ENCODE data around the gene G0S2. TPM values are rescaled to one million over a fixed set of nuclear protein-coding genes. Genes with fewer than 3 reads are reported as not detected.

Gene G0S2
- total and polyA plus RNA-seq, 10 of the 15 experiments (the other 5 are each of a cell fraction or from before 2014, with no cell fraction given), result 0.07 to 0.51 (median 0.23) TPM

DNA sequence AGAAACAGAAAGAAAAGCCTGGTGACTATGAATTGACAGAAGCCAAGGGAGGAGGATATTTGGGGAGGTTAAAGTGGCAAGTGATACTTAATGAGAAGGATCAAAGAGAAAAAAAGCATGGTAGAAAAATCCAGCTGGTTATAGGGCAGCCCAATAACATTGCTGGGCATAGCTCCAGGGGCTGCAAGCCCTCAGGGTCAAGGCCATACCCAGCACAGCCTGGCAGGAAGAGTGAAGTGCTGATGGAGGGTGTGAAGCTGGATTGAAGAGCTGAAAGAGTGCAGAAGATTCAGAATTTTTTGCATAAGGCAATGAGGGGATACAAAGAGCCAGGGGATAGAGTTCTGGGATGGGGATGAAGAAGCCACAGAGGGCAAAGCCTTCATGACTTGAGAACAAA, 21.5 kb downstream of the G0S2 start:
- in situ Hi-C loops (cut with MboI), result loop anchor here (5.0 kb wide), 1 partner anchor 119 kb away; no protein-coding TSS in a partner anchor
- no peaks in the 10 kb centered on the region for H3K9me3 ChIP-seq (replicated peaks; ENCODE audit: control insufficient read depth, insufficient read depth, low read length)
- no peak for TF ChIP-seq CBFB (IDR thresholded peaks at IDR 0.05; ENCODE audit: low read depth)
- TF ChIP-seq, protein P1, sequence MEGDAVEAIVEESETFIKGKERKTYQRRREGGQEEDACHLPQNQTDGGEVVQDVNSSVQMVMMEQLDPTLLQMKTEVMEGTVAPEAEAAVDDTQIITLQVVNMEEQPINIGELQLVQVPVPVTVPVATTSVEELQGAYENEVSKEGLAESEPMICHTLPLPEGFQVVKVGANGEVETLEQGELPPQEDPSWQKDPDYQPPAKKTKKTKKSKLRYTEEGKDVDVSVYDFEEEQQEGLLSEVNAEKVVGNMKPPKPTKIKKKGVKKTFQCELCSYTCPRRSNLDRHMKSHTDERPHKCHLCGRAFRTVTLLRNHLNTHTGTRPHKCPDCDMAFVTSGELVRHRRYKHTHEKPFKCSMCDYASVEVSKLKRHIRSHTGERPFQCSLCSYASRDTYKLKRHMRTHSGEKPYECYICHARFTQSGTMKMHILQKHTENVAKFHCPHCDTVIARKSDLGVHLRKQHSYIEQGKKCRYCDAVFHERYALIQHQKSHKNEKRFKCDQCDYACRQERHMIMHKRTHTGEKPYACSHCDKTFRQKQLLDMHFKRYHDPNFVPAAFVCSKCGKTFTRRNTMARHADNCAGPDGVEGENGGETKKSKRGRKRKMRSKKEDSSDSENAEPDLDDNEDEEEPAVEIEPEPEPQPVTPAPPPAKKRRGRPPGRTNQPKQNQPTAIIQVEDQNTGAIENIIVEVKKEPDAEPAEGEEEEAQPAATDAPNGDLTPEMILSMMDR (IDR thresholded peaks at IDR 0.05 in 2 of 3, conservative IDR thresholded peaks at IDR 0.05 in 1 of 3; ENCODE audit: control insufficient read depth in 2 of 3, extremely low read depth in 1 of 3, insufficient read depth in 1 of 3, low read depth in 3 of 3, low read length in 3 of 3), result no peak
- TF ChIP-seq, protein P2, sequence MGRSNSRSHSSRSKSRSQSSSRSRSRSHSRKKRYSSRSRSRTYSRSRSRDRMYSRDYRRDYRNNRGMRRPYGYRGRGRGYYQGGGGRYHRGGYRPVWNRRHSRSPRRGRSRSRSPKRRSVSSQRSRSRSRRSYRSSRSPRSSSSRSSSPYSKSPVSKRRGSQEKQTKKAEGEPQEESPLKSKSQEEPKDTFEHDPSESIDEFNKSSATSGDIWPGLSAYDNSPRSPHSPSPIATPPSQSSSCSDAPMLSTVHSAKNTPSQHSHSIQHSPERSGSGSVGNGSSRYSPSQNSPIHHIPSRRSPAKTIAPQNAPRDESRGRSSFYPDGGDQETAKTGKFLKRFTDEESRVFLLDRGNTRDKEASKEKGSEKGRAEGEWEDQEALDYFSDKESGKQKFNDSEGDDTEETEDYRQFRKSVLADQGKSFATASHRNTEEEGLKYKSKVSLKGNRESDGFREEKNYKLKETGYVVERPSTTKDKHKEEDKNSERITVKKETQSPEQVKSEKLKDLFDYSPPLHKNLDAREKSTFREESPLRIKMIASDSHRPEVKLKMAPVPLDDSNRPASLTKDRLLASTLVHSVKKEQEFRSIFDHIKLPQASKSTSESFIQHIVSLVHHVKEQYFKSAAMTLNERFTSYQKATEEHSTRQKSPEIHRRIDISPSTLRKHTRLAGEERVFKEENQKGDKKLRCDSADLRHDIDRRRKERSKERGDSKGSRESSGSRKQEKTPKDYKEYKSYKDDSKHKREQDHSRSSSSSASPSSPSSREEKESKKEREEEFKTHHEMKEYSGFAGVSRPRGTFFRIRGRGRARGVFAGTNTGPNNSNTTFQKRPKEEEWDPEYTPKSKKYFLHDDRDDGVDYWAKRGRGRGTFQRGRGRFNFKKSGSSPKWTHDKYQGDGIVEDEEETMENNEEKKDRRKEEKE (IDR thresholded peaks at IDR 0.05), result no peak
- no peaks in the 10 kb centered on the region for H3K4me1 ChIP-seq (ENCODE audit: control insufficient read depth, insufficient read depth, low read length)
- no peaks in the 10 kb centered on the region for H3K36me3 ChIP-seq (ENCODE audit: control insufficient read depth in 2 of 2, insufficient read depth in 2 of 2, low read length in 1 of 2)
- POLR2A ChIA-PET, result interaction anchor here (1.5 kb wide), 1 partner anchor 39 kb away, joined by 3 read pairs; no protein-coding TSS in a partner anchor
- CTCF ChIA-PET, result interaction anchor here (1.0 to 1.9 kb wide), 9 partner anchors 43 to 130 kb away, joined by 3 to 8 read pairs (median 5); partner anchors contain the start of gene LAMB3
- FAIRE-seq (no peak), ATAC-seq (no peak), DNase-seq (ENCODE audit: low read depth, low spot score) (no peak)
- H3K79me2 ChIP-seq (ENCODE audit: control insufficient read depth, insufficient read depth, low read length), result no peaks in the 10 kb centered on the region
- H3K4me2 ChIP-seq (ENCODE audit: control insufficient read depth, insufficient read depth), result no peak overlapping the region
- no peak overlapping the region for H2AFZ ChIP-seq (ENCODE audit: control insufficient read depth, low read depth, low read length)
- RAD21 ChIA-PET (ENCODE audit: unreplicated experiment), result interaction anchor here (0.8 to 1.2 kb wide), 3 partner anchors 43 to 55 kb away, joined by 3 to 4 read pairs (median 4); no protein-coding TSS in a partner anchor
- H3K27me3 ChIP-seq (replicated peaks in 1 of 2; ENCODE audit: control insufficient read depth in 2 of 2, insufficient read depth in 2 of 2, low read length in 1 of 2), result no peaks in the 10 kb centered on the region
- SMC1A ChIA-PET (ENCODE audit: uncharacterized antibody, unreplicated experiment), result interaction anchor here (0.7 to 1.8 kb wide), 13 partner anchors 11 to 130 kb away, joined by 3 to 6 read pairs (median 3); partner anchors contain the start of gene LAMB3
- no peak overlapping the region for H3K4me3 ChIP-seq
- intact Hi-C loops (cut with micrococcal nuclease; ENCODE audit: unreplicated experiment), result no loop called here
- H3K27ac ChIP-seq (ENCODE audit: control insufficient read depth, insufficient read depth), result no peak overlapping the region
- no peaks in the 10 kb centered on the region for H4K20me1 ChIP-seq (ENCODE audit: control insufficient read depth, insufficient read depth)
- BruUV-seq (replicated peaks), result no TSS peak
- H3K9ac ChIP-seq (ENCODE audit: control insufficient read depth, insufficient read depth, low read length), result no peak overlapping the region

Measured in GM12878 (cell line).